ENCODE data around the gene NEK10.
"Not testable (repeated sequence)": the region's sequence is repeated elsewhere in the genome, so short reads cannot be mapped to it uniquely, and the experiment has no call there.

The NEK10 gene

GRCh38 chr3:27310688-27311087 is 58.5 kb downstream of the NEK10 start:
- DNase-seq, result no peak

DNA sequence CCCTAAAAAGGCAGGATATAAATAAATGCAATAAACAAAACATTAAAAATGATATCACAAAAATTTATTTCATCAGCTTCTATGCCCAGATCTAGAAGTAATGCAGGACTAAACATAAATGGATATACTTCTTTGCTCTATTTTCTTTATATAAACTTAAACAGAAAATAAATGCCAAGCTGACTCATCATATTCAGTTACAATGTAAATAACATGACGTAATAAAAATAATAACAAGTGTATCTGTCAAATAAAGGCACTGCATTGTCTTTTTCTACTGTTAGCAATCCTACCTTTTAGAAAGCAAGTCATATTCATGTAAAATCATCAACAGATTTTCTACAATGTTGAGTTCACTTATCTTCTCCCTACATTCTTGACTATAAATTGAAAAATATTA is 61.6 kb downstream of the NEK10 start:
- DNase-seq, result no peak

DNA sequence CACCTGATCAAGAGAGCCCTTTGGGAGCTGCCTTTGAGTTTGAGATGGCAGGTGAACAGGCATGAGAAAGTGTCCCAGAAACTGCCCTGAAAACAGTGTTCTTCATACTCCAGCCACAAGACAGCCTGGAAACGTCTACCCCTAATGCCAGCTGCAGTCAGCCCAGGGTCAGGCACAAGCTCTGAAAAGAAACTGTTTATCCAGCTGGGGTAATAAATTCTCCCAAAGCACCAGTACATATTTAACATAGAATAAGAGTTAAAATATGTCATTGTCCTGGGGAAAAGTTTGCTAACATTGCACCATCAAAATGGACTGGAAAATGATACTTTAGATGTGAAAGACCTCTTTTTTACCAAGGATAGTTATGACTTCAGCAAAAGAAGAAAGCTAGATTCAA is 66.3 kb downstream of the NEK10 start:
- no peak for DNase-seq

- DNase-seq, result not testable (repeated sequence)
Observed at GRCh38 chr3:27298981-27299380, 70.2 kb downstream of the NEK10 start.

- no peak for DNase-seq
Observed at GRCh38 chr3:27293939-27294338, 75.2 kb downstream of the NEK10 start.

DNA sequence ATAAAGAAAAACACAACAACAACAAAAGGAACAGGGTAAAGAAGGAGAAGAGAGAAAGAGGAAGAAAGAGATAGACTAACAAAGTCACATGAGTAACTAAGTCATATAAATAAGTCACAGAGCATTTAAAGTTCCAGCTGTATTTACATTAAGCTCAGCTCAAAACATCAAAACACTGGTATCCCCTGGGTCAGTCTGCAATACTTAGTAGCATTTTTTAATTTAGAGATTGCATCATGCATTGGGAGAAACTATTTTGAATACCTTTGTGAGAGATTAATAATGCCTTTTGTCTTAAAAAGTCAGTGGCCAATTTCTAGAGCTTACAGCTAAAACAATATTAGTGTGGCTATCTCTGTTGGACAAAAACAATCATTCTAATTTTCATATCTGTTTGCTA is 78.4 kb downstream of the NEK10 start:
- DNase-seq, result no peak

GRCh38 chr3:27289769-27290413 is 79.3 kb downstream of the NEK10 start:
- no peak for DNase-seq

- no peak for DNase-seq
Observed at GRCh38 chr3:27287052-27287451, 82.1 kb downstream of the NEK10 start.

- DNase-seq, result not testable (repeated sequence)
Observed at GRCh38 chr3:27286467-27286866, 82.7 kb downstream of the NEK10 start.

- DNase-seq, result no peak
Observed at GRCh38 chr3:27285668-27286067, 83.5 kb downstream of the NEK10 start.

DNA sequence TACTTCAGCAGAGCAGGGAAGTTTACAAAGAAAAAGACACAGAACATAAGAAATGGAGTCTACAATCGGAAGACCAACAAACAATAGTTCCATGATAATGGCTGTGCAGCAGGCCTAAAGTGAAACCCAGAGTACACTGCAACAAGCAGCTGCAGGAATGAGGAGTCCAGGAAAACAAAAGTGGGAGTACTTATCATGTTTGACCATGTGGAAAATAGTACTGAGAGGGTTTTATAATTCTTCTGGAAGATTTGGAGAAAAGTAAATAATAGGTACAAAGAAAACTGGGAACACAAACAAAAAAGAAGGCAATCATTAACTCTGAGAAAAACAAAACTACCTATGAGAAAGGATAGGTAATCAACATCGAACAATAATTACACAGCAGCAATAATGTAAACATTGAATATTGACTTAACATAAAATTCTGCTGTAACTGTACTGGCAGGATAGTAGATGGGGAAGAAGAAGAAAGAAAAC is 87.5 kb downstream of the NEK10 start:
- DNase-seq, result no peak

DNA sequence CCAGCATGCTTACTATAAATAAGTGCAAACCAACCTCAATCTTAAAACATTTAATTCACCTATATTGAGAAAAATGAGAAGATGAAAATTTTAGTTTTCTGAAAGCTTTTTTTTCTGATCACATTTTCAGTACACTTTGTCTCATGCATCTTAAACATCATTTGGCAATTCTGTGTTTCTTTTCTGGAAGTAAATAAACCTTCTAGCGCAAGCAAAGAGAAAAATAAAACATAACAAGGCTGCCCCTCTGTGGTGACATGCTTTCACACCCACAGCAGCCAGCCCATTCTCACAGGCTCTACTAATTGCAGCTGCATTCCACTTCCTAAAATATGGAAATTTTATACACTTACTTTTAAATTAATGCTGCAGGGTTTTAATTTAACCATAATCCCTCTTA is 90.1 kb downstream of the NEK10 start:
- no peak for DNase-seq

GRCh38 chr3:27278383-27279055 is 90.7 kb downstream of the NEK10 start:
- no peak for DNase-seq

DNA sequence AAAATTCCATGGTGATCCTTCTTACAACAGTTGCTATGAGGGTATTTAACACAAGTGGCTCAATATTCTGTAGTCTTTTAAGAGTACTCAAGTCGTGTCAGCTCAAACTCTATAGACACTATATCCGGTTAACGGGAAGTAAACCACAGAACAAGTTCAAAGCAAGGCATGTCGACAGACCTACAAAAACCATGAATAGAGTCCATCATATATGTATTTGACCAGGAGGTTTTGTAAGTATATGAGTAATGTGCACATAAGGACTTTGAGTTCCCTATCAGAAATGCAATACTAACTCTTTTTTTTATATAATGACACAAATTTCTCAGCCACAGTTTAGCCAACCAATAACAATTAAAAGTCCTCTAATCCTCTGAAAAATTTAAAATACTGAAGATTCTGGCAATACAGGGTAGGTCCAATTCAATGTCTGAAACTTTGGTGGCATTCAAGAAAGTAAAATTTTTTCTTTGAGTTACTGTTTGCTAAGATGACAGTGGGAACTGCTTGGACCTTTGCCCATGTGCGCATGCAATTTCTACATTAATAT is 93.7 kb downstream of the NEK10 start:
- DNase-seq, result no peak

- no peak for DNase-seq
Observed at GRCh38 chr3:27271890-27272289, 97.3 kb downstream of the NEK10 start.

- DNase-seq, result no peak
Observed at GRCh38 chr3:27254896-27255295, 114.3 kb downstream of the NEK10 start.

DNA sequence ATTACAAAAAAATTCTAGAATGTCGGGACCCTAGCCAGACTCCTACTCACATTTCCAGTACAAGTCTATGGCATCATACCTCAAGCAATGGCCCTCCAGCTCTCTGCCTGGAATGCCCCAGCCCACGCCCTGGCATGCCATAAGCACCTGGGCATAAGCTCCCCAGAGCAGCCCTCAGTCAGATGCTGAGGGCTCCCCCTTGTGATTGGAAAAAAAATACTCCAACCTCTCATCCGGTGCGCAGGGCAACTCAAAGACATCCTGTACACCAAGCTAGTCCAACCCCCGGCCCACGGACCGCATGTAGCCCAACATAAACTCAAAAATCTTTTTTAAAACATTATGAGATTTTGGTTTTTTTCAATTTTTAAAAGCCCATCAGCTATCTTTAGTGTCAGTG is 115.4 kb downstream of the NEK10 start:
- DNase-seq, result no peak

DNA sequence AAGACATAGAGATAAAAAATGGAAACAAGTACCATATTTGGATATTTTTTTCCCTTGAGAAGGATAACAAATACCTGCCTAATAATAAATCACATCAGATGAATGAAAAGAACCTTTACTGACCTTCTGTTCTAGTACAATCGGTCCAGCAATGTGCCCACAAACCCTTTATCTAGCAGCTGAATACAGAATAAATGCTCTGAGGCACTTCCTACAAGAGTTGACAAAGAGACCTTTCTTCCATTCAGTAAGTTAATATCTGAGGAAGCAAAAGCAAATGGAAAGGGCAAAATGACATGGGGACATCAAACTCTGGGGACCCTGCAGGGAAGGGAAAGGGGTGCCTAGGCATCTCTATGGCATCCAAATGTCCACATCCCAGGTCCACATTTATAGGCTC is 115.8 kb downstream of the NEK10 start:
- no peak for DNase-seq

DNA sequence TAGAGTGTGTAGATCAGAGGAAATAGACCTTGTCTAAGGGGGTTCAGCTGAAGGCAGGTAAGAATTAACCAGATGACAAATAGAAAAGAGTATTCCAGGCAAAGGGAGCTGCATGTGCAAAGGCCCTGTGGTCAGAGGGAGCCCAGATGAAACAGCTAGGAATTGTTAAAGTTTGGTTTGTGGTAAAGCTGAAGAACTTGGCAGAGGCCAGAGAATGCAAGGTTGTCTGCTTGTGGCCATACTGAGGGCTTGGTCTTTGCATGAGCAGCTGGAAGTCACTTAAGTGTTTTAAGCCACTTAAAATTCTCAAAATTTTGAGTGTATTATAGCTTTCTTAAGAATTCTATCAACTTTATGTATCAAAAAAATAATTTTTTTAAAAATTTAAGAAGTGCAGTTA is 116.5 kb downstream of the NEK10 start:
- no peak for DNase-seq

GRCh38 chr3:27244374-27244773 is 124.8 kb downstream of the NEK10 start:
- DNase-seq, result no peak

DNA sequence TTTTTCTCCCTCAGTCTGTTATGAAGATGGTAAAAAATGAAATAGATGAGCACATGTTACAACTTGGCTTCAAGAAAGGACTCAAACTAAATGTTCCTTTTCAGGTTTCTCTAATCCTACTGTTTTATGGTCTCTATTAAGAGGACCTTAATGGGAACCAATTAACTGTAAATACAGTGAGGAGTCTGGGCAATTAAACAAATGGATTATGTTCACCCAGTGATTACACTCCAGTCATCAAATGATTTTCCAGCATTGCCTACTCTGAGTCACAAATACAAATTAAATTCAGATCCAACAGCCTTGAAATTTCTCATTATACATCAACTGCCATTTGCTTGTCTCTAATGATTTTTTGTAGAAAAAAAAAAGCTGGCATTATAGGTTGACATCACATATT is 129.2 kb downstream of the NEK10 start:
- no peak for DNase-seq

DNA sequence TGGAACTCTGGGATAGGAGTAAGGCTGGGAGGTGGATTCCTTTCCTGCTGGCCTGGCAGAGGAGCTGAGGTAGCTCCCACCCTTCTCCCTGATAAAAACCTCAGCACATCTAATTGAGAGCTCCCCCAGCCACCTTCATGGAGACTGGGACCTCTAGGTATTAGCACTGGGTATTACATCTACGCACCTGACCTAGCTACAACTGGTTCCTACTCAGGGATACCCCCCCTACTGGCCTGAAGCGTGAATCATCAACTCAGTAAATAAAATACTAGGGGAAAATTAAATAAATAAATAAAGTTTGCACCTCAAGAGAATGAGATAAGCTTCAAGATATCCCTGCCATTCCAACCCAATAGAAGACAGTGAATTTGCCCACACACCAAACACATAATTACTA is 140.4 kb downstream of the NEK10 start:
- no peak for DNase-seq

- no peak for DNase-seq
Observed at GRCh38 chr3:27224197-27224596, 145.0 kb downstream of the NEK10 start.

DNA sequence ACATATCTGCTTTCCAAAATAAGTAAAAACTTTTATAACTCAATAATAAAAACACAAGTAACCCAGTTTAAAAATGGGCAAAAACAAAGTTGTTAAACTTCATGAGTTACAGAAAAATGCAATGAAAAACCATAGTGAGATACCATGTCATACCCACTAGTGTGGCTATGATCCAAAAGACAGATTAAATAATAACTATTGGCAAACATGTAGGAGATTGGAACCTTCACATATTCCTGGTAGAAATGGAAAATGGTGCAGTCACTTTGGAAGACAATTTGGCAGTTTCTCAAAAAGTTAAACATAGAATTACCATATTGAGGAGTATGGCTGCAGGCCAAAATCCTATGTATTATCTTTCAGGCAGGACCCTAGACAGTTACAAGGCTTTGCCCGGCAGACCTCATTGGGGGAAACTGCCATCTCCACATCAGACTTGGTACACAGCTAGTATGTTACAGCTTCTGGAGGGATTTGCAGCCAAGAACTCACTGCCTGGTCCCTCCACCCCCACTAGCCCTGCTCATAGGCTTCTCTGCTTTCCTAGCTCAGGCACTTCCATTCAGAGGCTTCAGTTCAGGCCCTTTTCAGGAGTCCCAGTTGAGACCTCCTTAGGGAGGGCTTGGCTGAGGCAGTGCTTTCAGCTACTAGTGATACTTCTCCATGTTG is 147.8 kb downstream of the NEK10 start:
- DNase-seq, result no peak
